Mammary epithelial cell (primary cell): ENCODE measurements around the gene PCSK5.

Experiments
- CTCF ChIP-seq, 2 donors: IDR thresholded peaks in 1 of 2; conservative IDR thresholded peaks in 1 of 2; 2 replicates each; pipeline ENCODE4 v1.5.1; 2011 to 2012; ENCODE audit warnings: inconsistent platforms in 2 of 2, low read length in 2 of 2, mild to moderate bottlenecking in 2 of 2, control low read depth in 1 of 2, low read depth in 1 of 2; ENCODE audit not compliant: insufficient read depth in 1 of 2; ENCODE audit errors: extremely low read depth in 1 of 2
- EZH2 ChIP-seq: IDR thresholded peaks from 2 replicates; pipeline ENCODE4 v1.6.1; 2012; ENCODE audit warnings: low read length, inconsistent platforms, borderline replicate concordance

GRCh38 chr9:76369583-76369982 is 479.1 kb downstream of the PCSK5 start:
- TF ChIP-seq CTCF (conservative IDR thresholded peaks at IDR 0.05 in 1 of 2, IDR thresholded peaks at IDR 0.05 in 1 of 2; ENCODE audit: extremely low read depth in 1 of 2, insufficient read depth in 1 of 2, low read depth in 1 of 2, low read length in 2 of 2) (no peak), EZH2 (no peak)
